ENCODE measurements around the gene ACTR3.

- TF ChIP-seq, protein P1, sequence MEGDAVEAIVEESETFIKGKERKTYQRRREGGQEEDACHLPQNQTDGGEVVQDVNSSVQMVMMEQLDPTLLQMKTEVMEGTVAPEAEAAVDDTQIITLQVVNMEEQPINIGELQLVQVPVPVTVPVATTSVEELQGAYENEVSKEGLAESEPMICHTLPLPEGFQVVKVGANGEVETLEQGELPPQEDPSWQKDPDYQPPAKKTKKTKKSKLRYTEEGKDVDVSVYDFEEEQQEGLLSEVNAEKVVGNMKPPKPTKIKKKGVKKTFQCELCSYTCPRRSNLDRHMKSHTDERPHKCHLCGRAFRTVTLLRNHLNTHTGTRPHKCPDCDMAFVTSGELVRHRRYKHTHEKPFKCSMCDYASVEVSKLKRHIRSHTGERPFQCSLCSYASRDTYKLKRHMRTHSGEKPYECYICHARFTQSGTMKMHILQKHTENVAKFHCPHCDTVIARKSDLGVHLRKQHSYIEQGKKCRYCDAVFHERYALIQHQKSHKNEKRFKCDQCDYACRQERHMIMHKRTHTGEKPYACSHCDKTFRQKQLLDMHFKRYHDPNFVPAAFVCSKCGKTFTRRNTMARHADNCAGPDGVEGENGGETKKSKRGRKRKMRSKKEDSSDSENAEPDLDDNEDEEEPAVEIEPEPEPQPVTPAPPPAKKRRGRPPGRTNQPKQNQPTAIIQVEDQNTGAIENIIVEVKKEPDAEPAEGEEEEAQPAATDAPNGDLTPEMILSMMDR (IDR thresholded peaks at IDR 0.05; ENCODE audit: poor library complexity, severe bottlenecking), result no peak
- TF ChIP-seq EZH2 (IDR thresholded peaks at IDR 0.05; ENCODE audit: borderline replicate concordance, insufficient read depth, low read length, poor library complexity, severe bottlenecking) (no peak), POLR2AphosphoS5 (IDR thresholded peaks at IDR 0.05) (no peak)
Measured at GRCh38 chr2:113863144-113863543, 26.7 kb upstream of the ACTR3 start.

Data from neural cell (in vitro differentiated cells).